ENCODE results near the gene CELA2A.
"Not testable (repeated sequence)": the region's sequence is repeated elsewhere in the genome, so short reads cannot be mapped to it uniquely, and the experiment has no call there.

GRCh38 chr1:15482455-15482854, 25.9 kb downstream of the CELA2A start:
- TF ChIP-seq CTCF (conservative IDR thresholded peaks at IDR 0.05; ENCODE audit: low read depth, low read length); EZH2phosphoT487 (IDR thresholded peaks at IDR 0.05; ENCODE audit: borderline replicate concordance, low read length): not testable (repeated sequence)

All from PC-3 (cell line).